Astrocyte (in vitro differentiated cells and primary cell): ENCODE results near the gene ACTG1. TPM values are rescaled to one million over a fixed set of nuclear protein-coding genes. Genes with fewer than 3 reads are reported as not detected.

Experiments used
- DNase-seq: peaks from one replicate; pipeline ENCODE4 v3.0.0-alpha.2; 2010; ENCODE audit warnings: low read depth
- FAIRE-seq: peaks from 2 replicates; lab custom pipeline; 2011; peaks lifted over from hg19 to GRCh38; lab: Jason Lieb, UNC
- H2AFZ ChIP-seq: 2 replicates; pipeline ENCODE4 v1.6.0; 2012; ENCODE audit warnings: low read depth, low read length, inconsistent platforms
- H3K27ac ChIP-seq: 2 replicates; pipeline ENCODE4 v1.5.1; 2011; ENCODE audit warnings: low read depth, low read length, inconsistent platforms
- H3K27me3 ChIP-seq: 2 replicates; pipeline ENCODE4 v1.6.0; 2011; ENCODE audit warnings: low read length, inconsistent platforms; ENCODE audit not compliant: insufficient read depth
- H3K36me3 ChIP-seq: 2 replicates; pipeline ENCODE4 v1.5.1; 2011; ENCODE audit warnings: low read length, inconsistent platforms; ENCODE audit not compliant: insufficient read depth
- H3K4me1 ChIP-seq: 2 replicates; pipeline ENCODE4 v1.5.1; 2011; ENCODE audit warnings: low read length, inconsistent platforms; ENCODE audit not compliant: insufficient read depth
- H3K4me2 ChIP-seq: 2 replicates; pipeline ENCODE4 v1.6.0; 2012; ENCODE audit warnings: low read length, inconsistent platforms
- H3K4me3 ChIP-seq: 2 replicates; pipeline ENCODE4 v1.5.1; 2011; ENCODE audit warnings: low read depth, mild to moderate bottlenecking, low read length, inconsistent platforms; ENCODE audit not compliant: insufficient read depth
- H3K79me2 ChIP-seq: 2 replicates; pipeline ENCODE4 v1.6.0; 2012; ENCODE audit warnings: mild to moderate bottlenecking, low read length, inconsistent platforms; ENCODE audit not compliant: insufficient read depth
- H3K9ac ChIP-seq: 2 replicates; pipeline ENCODE4 v1.6.0; 2012; ENCODE audit warnings: mild to moderate bottlenecking, low read length, inconsistent platforms
- H3K9me3 ChIP-seq: 2 replicates; pipeline ENCODE4 v1.5.1; 2012; ENCODE audit warnings: low read depth, mild to moderate bottlenecking, low read length, inconsistent platforms; ENCODE audit not compliant: insufficient read depth
- H4K20me1 ChIP-seq: 2 replicates; pipeline ENCODE4 v1.6.0; 2012; ENCODE audit warnings: low read length, inconsistent platforms; ENCODE audit not compliant: insufficient read depth
- H3K27ac Mint-ChIP-seq: one replicate; pipeline ENCODE4 v1.8.0; 2021; ENCODE audit warnings: mild to moderate bottlenecking, mixed read lengths; ENCODE audit not compliant: unreplicated experiment
- H3K27me3 Mint-ChIP-seq: one replicate; pipeline ENCODE4 v1.8.0; 2021; ENCODE audit warnings: low read depth, mixed read lengths; ENCODE audit not compliant: unreplicated experiment
- H3K36me3 Mint-ChIP-seq: one replicate; pipeline ENCODE4 v1.8.0; 2021; ENCODE audit warnings: low read depth, mixed read lengths; ENCODE audit not compliant: unreplicated experiment
- H3K4me1 Mint-ChIP-seq: one replicate; pipeline ENCODE4 v1.8.0; 2021; ENCODE audit warnings: low read depth, mixed read lengths; ENCODE audit not compliant: unreplicated experiment
- H3K4me3 Mint-ChIP-seq: one replicate; pipeline ENCODE4 v1.8.0; 2021; ENCODE audit warnings: mild to moderate bottlenecking, moderate library complexity, mixed read lengths; ENCODE audit not compliant: unreplicated experiment
- H3K9me3 Mint-ChIP-seq: one replicate; pipeline ENCODE4 v1.8.0; 2021; ENCODE audit warnings: mild to moderate bottlenecking, mixed read lengths; ENCODE audit not compliant: unreplicated experiment
- CTCF ChIP-seq: IDR thresholded peaks from 2 replicates; pipeline ENCODE4 v1.5.1; 2011; ENCODE audit warnings: low read depth, mild to moderate bottlenecking, inconsistent platforms, low read length, moderate library complexity; ENCODE audit not compliant: insufficient read depth
- EZH2 ChIP-seq: IDR thresholded peaks from 2 replicates; pipeline ENCODE4 v1.6.1; 2012; ENCODE audit warnings: mild to moderate bottlenecking, low read length, inconsistent platforms; ENCODE audit not compliant: insufficient read depth
- total RNA-seq: library from RNA; stranded (reverse); gene quantifications from 2 replicates; pipeline ENCODE4 v1.2.1, GENCODE V29; 2021

ACTG1 gene
- total RNA-seq, 1 donor from 2014 or later: 7,369 TPM

- H3K4me1 ChIP-seq: peaks cover 2% of the 10 kb centered on the region
- no peak overlapping the region for H3K9ac ChIP-seq
- TF ChIP-seq CTCF: no peak
- no peak for TF ChIP-seq EZH2
- no peaks in the 10 kb centered on the region for H3K27me3 ChIP-seq
- FAIRE-seq (no peak), DNase-seq (no peak)
- H4K20me1 ChIP-seq: peaks cover 48% of the 10 kb centered on the region
- Mint-ChIP-seq H3K27me3 (no peaks in the 10 kb centered on the region), H3K27ac (no peak overlapping the region), H3K4me3 (no peak overlapping the region), H3K4me1 (peaks cover 8% of the 10 kb centered on the region), H3K36me3 (peaks cover 10% of the 10 kb centered on the region), H3K9me3 (no peaks in the 10 kb centered on the region)
- peaks cover 6% of the 10 kb centered on the region for H3K36me3 ChIP-seq
- H2AFZ ChIP-seq: no peak overlapping the region
- peaks cover 34% of the 10 kb centered on the region for H3K79me2 ChIP-seq
- no peak overlapping the region for H3K4me3 ChIP-seq
- no peaks in the 10 kb centered on the region for H3K9me3 ChIP-seq
- no peak overlapping the region for H3K27ac ChIP-seq
- H3K4me2 ChIP-seq: no peak overlapping the region
Observed at GRCh38 chr17:81545160-81545949, 32.8 kb upstream of the ACTG1 start.

GRCh38 chr17:81544281-81544974 is 31.8 kb upstream of the ACTG1 start:
- no peaks in the 10 kb centered on the region for H3K27me3 Mint-ChIP-seq
- FAIRE-seq: no peak

More at GRCh38 chr17:81544281-81544974, 31.8 kb upstream of the ACTG1 start:
- H3K4me1 Mint-ChIP-seq: peaks cover 1% of the 10 kb centered on the region
- Histone ChIP-seq H3K27ac (no peak overlapping the region), H3K79me2 (peaks cover 25% of the 10 kb centered on the region), H3K9ac (no peak overlapping the region), H3K27me3 (no peaks in the 10 kb centered on the region), H3K4me2 (no peak overlapping the region), H3K4me1 (no peaks in the 10 kb centered on the region), H3K4me3 (no peak overlapping the region), H3K9me3 (no peaks in the 10 kb centered on the region), H2AFZ (no peak overlapping the region), H4K20me1 (peaks cover 41% of the 10 kb centered on the region), H3K36me3 (peaks cover 6% of the 10 kb centered on the region)
- TF ChIP-seq CTCF: no peak
- no peak for TF ChIP-seq EZH2
- no peak for DNase-seq
- H3K9me3 Mint-ChIP-seq: no peaks in the 10 kb centered on the region
- no peak overlapping the region for H3K27ac Mint-ChIP-seq
- H3K36me3 Mint-ChIP-seq: peaks cover 6% of the 10 kb centered on the region
- H3K4me3 Mint-ChIP-seq: no peak overlapping the region
